Measurements from ENCODE around the gene CALML4.

CALML4 gene

DNA sequence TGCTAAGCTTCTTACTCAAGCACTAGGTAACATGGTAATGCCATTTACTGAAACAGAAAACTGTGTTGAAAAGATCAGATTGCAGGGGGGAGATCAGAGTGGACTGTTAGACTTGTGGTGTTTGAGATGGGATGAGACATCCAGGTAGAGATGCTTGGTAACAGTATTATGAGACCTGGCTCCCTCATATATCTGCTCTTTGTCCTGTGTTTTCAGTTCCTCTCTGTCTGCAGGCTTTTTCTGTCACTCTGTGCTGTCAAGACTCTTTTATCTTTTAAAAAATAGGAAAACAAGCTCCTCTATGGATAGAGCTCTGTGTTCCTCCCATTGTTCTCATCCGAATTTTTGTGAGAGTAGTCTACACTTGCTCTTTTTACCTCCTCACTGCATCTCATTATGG, 48.1 kb downstream of the CALML4 start:
- DNase-seq (ENCODE audit: low read depth), result no peak
- TF ChIP-seq, protein P1, sequence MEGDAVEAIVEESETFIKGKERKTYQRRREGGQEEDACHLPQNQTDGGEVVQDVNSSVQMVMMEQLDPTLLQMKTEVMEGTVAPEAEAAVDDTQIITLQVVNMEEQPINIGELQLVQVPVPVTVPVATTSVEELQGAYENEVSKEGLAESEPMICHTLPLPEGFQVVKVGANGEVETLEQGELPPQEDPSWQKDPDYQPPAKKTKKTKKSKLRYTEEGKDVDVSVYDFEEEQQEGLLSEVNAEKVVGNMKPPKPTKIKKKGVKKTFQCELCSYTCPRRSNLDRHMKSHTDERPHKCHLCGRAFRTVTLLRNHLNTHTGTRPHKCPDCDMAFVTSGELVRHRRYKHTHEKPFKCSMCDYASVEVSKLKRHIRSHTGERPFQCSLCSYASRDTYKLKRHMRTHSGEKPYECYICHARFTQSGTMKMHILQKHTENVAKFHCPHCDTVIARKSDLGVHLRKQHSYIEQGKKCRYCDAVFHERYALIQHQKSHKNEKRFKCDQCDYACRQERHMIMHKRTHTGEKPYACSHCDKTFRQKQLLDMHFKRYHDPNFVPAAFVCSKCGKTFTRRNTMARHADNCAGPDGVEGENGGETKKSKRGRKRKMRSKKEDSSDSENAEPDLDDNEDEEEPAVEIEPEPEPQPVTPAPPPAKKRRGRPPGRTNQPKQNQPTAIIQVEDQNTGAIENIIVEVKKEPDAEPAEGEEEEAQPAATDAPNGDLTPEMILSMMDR (IDR thresholded peaks at IDR 0.05; ENCODE audit: low read depth, low read length, missing control alignments), result no peak
- no peak overlapping the region for H3K4me3 ChIP-seq (ENCODE audit: low read depth, low read length)

DNA sequence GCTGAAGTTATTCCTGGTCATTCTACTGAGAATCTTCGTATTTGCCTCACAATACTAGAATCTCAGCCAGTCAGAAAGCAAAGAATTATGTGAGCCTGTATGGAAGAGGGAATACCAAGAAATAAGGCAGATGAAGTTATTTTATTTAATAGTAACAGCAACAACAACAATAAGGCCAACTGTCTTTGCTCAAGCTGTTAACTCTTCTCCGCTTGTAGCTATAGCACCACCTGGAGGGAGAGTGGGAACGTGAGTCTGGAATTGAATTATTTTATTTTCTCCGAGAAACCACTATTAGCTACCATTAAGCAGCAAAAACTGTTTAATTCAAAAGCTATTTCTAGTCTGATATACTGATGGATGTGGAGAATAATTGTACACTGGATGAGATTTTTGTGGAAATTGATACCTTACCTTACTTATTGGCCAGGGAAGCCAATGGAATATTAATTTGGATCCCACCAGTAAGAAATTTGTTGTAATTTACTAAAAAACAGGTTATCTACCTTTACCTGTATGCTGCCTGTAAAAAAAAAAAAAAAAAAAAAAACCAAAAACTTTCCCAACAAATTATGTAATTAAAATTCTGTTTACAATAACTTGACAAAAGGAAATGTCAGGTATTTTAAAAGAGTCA, 50.1 kb downstream of the CALML4 start:
- TF ChIP-seq, protein P1 (IDR thresholded peaks at IDR 0.05; ENCODE audit: low read depth, low read length, missing control alignments), result peak; percentile 60
- peak; percentile 24 for DNase-seq (ENCODE audit: low read depth)
- no peak overlapping the region for H3K4me3 ChIP-seq (ENCODE audit: low read depth, low read length)

DNA sequence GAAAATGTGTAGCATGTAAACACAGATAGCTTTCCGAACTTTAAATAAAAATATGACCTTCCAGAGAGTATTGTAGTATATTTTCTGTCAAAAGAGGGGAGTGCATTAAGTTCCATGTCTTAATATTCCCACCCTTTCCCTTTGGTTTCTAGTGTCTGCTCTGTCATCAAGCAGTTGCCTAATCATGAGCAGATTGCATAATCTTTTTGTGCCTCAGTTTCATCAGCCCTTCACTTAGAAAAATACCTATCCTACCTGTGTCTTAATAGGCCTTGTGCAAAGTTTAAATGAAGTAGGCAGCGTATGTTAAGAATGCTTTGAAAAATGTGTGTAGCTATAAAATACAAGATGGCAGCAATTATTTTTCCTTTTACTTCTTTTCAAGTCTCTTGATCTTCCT, 52.8 kb downstream of the CALML4 start:
- TF ChIP-seq, protein P1 (IDR thresholded peaks at IDR 0.05; ENCODE audit: low read depth, low read length, missing control alignments), result no peak
- H3K4me3 ChIP-seq (ENCODE audit: low read depth, low read length), result no peak overlapping the region
- DNase-seq (ENCODE audit: low read depth), result no peak

- TF ChIP-seq, protein P1 (IDR thresholded peaks at IDR 0.05; ENCODE audit: low read depth, low read length, missing control alignments), result no peak
- no peak for DNase-seq (ENCODE audit: low read depth)
- no peak overlapping the region for H3K4me3 ChIP-seq (ENCODE audit: low read depth, low read length)
Observed at GRCh38 chr15:68151277-68151676, 53.9 kb downstream of the CALML4 start.

GRCh38 chr15:68150187-68150586, 54.9 kb downstream of the CALML4 start:
- H3K4me3 ChIP-seq (ENCODE audit: low read depth, low read length), result no peak overlapping the region
- DNase-seq (ENCODE audit: low read depth), result no peak

GRCh38 chr15:68149059-68149458, 56.1 kb downstream of the CALML4 start:
- TF ChIP-seq, protein P1 (IDR thresholded peaks at IDR 0.05; ENCODE audit: low read depth, low read length, missing control alignments), result no peak
- no peak for DNase-seq (ENCODE audit: low read depth)
- no peak overlapping the region for H3K4me3 ChIP-seq (ENCODE audit: low read depth, low read length)

More at GRCh38 chr15:68150187-68150586, 54.9 kb downstream of the CALML4 start:
- TF ChIP-seq, protein P1 (IDR thresholded peaks at IDR 0.05; ENCODE audit: low read depth, low read length, missing control alignments), result no peak

GRCh38 chr15:68148039-68148438, 57.1 kb downstream of the CALML4 start:
- DNase-seq (ENCODE audit: low read depth), result no peak
- TF ChIP-seq, protein P1 (IDR thresholded peaks at IDR 0.05; ENCODE audit: low read depth, low read length, missing control alignments), result no peak
- H3K4me3 ChIP-seq (ENCODE audit: low read depth, low read length), result no peak overlapping the region

All from GM12864 (cell line).